Mucosa of gallbladder (tissue), 1 donor: ENCODE data around the gene CRTAP. TPM values are rescaled to one million over a fixed set of nuclear protein-coding genes. Genes with fewer than 3 reads are reported as not detected.
"Not testable (repeated sequence)": the region's sequence is repeated elsewhere in the genome, so short reads cannot be mapped to it uniquely, and the experiment has no call there.

Experiments used
- DNase-seq: peaks from one replicate; pipeline ENCODE4 v3.0.0-alpha.2; 2020; ENCODE audit warnings: low spot score
- total RNA-seq: library from RNA; stranded (reverse); gene quantifications from one replicate; pipeline ENCODE4 v1.2.1, GENCODE V29; 2021
- donor health status: DM: no; HTN: no; CAD: no.

CRTAP gene
- total RNA-seq, 1 donor from 2014 or later = 211 TPM

DNA sequence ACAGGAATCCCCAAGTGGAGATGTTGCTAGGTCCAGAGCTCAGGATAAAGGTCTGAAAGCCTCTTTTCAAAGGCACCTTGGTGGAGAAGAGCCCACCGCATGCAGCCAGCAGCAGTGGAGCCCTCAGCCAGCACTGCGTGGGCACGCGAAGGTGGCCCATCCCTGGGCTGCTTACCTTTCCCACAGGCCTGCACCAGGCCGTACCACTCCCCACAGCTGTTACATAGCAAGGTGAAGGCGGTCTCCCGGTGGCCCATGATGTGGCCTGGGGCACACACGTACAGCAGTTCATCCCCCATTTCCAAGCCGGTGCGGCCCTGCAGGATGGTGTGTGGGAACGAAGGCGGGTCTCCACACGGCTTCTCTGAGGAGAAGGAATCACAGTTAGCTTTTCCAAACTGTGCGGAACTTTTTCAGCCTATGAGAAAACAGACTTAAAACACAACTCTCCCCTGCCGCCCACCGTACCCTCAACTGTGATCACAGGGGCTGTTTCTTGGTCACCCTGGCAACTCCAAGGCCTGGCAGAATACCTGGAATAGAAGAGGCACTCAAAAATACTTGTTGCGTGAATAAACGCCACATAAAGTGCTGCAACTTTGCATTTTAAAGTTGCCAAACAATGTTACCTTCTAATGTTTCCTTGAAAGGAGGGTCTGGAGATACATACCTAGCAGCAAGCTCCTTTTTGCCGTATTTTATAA, 61.0 kb downstream of the CRTAP start:
- DNase-seq = no peak

DNA sequence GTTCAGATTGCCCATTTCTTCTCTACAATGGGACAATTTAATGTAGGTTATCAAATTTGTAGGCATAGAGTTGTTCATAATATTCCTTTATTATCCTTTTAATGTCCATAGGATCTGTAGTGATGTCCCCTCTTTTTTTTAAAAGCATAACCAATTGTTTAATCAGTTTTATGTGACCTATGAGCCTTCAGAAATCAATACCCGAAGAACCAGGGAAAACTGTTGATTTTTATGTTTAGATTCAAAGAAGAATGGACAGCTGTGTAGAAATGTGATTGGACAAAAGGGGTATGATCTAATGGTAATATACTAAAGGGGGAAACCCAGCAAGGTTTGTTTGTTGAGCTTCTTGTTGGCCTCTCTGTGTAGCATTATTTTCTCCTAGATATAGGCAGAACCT, 65.3 kb downstream of the CRTAP start:
- DNase-seq = no peak

DNA sequence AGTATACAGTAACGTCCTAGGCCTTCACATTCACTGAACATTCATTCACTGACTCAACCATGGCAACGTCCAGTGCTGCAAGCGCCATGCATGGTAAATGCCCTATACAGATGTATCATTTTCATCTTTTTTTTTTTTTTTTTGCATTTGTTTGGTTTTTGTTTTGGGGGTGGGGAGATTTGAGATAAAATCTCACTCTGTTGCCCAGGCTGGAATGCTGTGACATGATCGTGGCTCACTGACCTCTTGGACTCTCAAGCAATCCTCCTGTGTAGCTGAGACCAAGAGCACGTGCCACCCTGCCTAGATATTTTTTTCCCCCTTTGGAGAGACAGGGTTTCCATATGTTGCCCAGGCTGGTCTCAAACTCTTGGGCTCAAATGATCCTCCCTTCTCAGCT, 67.4 kb downstream of the CRTAP start:
- DNase-seq = no peak

DNA sequence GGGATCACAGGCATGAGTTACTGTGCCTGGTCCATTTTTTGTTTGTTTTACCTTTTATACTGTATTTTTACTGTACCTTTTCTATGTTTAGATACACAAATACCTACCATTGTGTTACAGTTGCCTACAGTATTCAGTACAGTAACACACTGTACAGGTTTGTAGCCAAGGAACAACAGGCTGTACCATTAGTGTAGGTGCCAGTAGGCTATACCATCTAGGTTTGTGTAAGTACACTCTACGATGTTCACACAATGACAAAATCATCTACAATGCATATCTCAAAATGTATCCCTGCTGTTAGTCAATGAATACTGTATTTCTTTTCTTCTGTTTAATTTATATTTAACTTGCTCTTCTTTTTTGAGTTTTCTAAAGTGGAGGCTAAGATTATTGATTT, 67.8 kb downstream of the CRTAP start:
- DNase-seq = not testable (repeated sequence)

DNA sequence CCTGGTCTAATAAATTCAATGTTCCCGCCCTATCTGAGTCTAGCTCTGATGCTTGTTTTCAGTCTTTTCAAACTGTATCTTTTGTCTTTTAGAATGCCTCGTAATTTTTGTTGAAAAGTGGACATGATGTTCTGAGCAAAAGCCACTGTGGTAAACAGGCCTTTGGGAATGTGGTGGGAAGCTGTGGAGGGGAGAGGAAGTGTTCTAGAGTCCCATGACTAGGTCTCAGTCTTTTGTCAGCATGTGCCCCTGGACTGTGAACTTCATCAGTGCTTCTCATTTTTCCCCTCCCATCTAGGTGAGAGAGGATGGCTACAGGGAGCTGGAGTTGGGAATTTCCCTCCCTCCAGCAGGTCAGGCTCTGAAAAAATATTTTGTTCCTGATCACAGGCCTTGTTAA, 71.0 kb downstream of the CRTAP start:
- DNase-seq = no peak

DNA sequence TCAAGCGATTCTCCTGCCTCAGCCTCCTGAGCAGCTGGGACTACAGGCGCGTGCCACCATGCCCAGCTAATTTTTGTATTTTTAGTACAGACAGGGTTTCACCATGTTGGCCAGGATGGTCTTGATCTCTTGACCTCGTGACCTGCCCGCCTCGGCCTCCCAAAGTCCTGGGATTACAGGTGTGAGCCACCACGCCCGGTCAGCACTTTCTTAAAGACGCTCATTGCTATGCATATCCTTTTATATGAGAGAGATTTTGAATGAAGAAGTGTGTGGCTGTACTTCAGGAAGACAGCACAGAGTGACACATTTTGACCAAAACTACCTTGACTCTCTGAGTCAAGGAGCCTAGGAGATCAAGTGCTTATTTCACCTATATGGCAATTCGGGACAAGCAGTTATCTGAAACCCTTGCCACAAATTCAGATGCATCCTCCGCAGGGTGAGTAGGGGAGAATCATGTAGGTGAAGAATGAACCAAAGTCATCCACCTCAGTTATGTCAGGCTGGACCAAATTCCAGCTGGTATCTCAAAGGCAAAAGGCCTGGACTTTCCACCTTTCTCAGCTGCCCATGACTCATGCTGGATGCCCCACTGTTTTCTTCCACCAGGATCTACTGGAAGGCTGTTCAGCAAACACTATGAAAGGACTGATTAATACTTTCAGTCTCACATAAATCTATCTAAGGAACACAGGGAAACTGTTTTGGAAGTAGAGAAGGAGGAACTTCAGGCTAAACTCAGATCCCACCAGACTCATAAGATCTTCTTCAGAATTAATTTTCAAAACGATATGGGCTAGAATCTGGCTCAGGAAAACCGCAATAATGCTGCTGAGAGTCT, 72.9 kb downstream of the CRTAP start:
- no peak for DNase-seq

DNA sequence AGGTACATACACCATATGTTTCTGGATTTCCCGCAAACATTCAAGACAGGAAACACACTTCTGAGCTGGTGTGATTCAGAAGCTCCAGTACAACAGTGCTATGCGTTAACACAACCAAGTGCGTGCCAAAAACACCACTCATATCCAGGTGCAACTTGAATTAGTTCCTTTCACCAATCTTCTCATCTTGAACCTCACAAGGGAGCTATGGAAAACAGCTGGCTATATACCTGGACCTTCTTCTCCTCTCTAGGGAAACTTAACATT, 73.5 kb downstream of the CRTAP start:
- DNase-seq = no peak

DNA sequence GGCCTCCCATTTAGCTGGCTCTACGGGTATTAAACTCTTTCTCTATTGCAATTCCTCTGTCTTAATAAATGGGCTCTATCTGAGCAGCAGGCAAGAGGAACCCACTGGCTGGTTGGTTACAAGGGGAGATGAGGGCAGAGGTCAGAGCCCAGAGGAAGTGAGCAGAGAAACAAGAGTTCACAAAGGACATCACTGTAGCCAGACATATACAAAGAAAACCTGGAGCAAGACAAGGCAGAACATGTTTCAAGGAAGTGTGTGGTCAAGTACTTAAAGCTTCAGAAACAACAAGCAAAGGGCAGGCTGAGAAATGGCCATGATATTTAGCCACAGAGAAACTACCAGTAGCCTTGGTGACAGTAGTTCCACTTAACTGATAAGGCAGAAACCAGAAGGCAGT, 80.5 kb downstream of the CRTAP start:
- no peak for DNase-seq

DNA sequence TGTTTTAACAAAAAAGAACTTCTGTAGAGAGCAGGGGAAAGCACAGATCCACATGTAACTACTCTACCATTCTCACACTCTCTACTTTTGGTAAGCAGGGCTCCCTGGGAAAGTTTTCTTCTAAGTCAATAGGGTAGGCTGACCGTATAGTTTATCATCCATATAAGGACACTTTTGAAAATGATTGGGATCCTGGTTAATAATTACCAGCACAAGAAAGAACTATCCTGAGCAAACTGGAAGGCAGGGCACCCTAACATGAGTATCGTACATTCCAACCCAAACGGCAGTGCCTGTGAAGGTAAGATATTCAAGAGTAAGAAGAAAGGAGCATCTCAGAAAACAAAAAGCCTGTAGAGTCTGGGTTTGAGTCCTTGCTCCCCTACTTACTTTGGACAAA, 82.7 kb downstream of the CRTAP start:
- DNase-seq = no peak

Other genes with a start within 250 kb of the CRTAP start
- gene CCR4, start 162.4 kb upstream of the CRTAP start, total RNA-seq = 0.49 TPM
- 105 TPM for gene GLB1, start 16.9 kb upstream of the CRTAP start, total RNA-seq
- gene TMPPE, start 16.9 kb upstream of the CRTAP start, total RNA-seq = 16.0 TPM
- gene SUSD5, start 104.8 kb downstream of the CRTAP start, total RNA-seq = 7.8 TPM
- gene FBXL2, start 163.4 kb downstream of the CRTAP start, total RNA-seq = 8.4 TPM